ENCODE measurements around the gene HAVCR2. TPM values are rescaled to one million over a fixed set of nuclear protein-coding genes. Genes with fewer than 3 reads are reported as not detected.

Gene HAVCR2
- total and polyA plus RNA-seq, 2 of the 13 experiments (the other 11 are each of a cell fraction or from before 2014, with no cell fraction given) = 0.07 to 0.16 TPM

GRCh38 chr5:157142317-157143126 is 33.7 kb upstream of the HAVCR2 start, which contains the start of gene MED7 (continued):
- peak; percentile 49; the same call in 1 of the 2 replicates for TF ChIP-seq ZNF280D (CRISPR knock-in tag; IDR thresholded peaks at IDR 0.05)
- no peak; the same call in 1 of the 2 replicates for TF ChIP-seq ZNF704 (CRISPR knock-in tag; IDR thresholded peaks at IDR 0.05; ENCODE audit: borderline replicate concordance)
- TF ChIP-seq HNRNPK (IDR thresholded peaks at IDR 0.05; ENCODE audit: low read depth, low read length, poor library complexity, severe bottlenecking) = no peak
- no peak for TF ChIP-seq HNF4G (IDR thresholded peaks at IDR 0.05; ENCODE audit: borderline replicate concordance, low read depth, low read length)
- TF ChIP-seq HNF4G (CRISPR knock-in tag; IDR thresholded peaks at IDR 0.05; ENCODE audit: borderline replicate concordance, low read depth) = no peak
- peak; percentile 45 for TF ChIP-seq PHF21A (CRISPR knock-in tag; IDR thresholded peaks at IDR 0.05)
- 0 out of 2 replicates have a peak, but pooled peaks have one; percentile 25 for TF ChIP-seq ZNF331 (CRISPR knock-in tag; IDR thresholded peaks at IDR 0.05)
- TF ChIP-seq ZNF333 (CRISPR knock-in tag; IDR thresholded peaks at IDR 0.05; ENCODE audit: borderline replicate concordance) = no peak
- TF ChIP-seq ZBTB26 (CRISPR knock-in tag; IDR thresholded peaks at IDR 0.05; ENCODE audit: borderline replicate concordance) = no peak
- TF ChIP-seq SIN3A (IDR thresholded peaks at IDR 0.05; ENCODE audit: borderline replicate concordance, low read depth, low read length) = 0 out of 2 replicates have a peak, but pooled peaks have one; percentile 31
- no peak for TF ChIP-seq E2F5 (CRISPR knock-in tag; conservative IDR thresholded peaks at IDR 0.05)
- TF ChIP-seq U2AF2 (IDR thresholded peaks at IDR 0.05; ENCODE audit: low read depth, low read length) = no peak
- no peak for TF ChIP-seq ZNF674 (CRISPR knock-in tag; IDR thresholded peaks at IDR 0.05; ENCODE audit: low read depth)
- TF ChIP-seq CREBL2 (CRISPR knock-in tag; IDR thresholded peaks at IDR 0.05; ENCODE audit: borderline replicate concordance) = peak; percentile 83; the same call in 1 of the 2 replicates
- TF ChIP-seq TEF (CRISPR knock-in tag; IDR thresholded peaks at IDR 0.05) = no peak
- no peak for TF ChIP-seq TCF12 (IDR thresholded peaks at IDR 0.05)
- TF ChIP-seq TCF12 (CRISPR knock-in tag; IDR thresholded peaks at IDR 0.05) = no peak
- no peak for TF ChIP-seq ZBTB37 (CRISPR knock-in tag; IDR thresholded peaks at IDR 0.05)

Data from HepG2 (cell line).